22Rv1 (cell line): ENCODE data around the gene AGAP2.

Experiments used
- H3K27ac ChIP-seq: fragments of 450-650 bp; 2 replicates; pipeline ENCODE4 v1.5.1; 2017
- ZFX ChIP-seq: fragments of 450-650 bp; IDR thresholded peaks from 2 replicates; pipeline ENCODE4 v1.6.1; 2017; ENCODE audit warnings: antibody characterized with exemption, borderline replicate concordance
- TF ChIP-seq, protein P1 (sequence below): fragments of 450-650 bp; IDR thresholded peaks from 2 replicates; pipeline ENCODE4 v1.5.1; 2017; ENCODE audit warnings: mild to moderate bottlenecking

The AGAP2 gene

DNA sequence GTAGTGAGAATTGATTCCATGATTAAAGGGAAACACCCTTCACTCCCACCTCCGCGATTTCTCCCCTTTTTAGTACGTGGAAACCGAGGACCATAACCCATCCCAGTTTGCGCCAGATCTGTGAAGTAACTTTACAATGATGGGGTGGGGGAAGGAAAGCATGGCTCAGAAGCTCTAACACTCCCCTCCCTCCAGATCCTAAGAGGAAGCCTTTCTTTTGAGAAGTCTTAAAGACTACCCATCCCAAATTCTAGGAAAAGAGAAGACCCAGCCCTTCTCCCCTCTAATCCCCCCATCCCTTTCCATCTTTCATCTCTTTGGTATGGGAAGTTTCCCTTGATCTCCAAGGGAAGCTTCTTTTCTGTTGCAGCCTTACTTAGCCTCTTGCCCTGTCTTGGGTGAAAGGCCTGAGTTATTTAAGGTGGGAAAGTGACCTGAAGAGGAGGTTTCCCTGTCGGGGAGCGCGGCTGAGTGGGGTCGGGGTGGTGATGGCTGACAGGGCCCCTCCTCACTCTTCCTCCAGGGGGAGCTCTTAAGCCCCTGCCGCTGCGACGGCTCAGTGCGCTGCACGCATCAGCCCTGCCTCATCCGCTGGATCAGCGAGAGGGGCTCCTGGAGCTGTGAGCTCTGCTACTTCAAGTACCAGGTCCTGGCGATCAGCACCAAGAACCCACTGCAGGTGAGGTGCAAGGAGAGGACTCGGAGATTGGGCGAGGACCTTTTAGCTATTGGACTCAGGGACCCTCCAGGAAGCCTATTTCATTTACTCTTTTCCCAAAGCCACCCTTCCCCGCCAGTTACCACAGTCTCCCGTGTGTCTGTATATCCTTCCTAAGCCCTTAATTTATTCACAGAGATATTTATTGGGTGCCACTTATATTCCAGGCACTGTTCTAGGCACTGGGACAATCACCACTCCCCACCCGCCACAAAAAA lies 18.1 kb upstream of the AGAP2 start:
- TF ChIP-seq ZFX = no peak
- TF ChIP-seq, protein P1, sequence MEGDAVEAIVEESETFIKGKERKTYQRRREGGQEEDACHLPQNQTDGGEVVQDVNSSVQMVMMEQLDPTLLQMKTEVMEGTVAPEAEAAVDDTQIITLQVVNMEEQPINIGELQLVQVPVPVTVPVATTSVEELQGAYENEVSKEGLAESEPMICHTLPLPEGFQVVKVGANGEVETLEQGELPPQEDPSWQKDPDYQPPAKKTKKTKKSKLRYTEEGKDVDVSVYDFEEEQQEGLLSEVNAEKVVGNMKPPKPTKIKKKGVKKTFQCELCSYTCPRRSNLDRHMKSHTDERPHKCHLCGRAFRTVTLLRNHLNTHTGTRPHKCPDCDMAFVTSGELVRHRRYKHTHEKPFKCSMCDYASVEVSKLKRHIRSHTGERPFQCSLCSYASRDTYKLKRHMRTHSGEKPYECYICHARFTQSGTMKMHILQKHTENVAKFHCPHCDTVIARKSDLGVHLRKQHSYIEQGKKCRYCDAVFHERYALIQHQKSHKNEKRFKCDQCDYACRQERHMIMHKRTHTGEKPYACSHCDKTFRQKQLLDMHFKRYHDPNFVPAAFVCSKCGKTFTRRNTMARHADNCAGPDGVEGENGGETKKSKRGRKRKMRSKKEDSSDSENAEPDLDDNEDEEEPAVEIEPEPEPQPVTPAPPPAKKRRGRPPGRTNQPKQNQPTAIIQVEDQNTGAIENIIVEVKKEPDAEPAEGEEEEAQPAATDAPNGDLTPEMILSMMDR = peak; percentile 93
- peak overlapping the region; percentile 91 for H3K27ac ChIP-seq

DNA sequence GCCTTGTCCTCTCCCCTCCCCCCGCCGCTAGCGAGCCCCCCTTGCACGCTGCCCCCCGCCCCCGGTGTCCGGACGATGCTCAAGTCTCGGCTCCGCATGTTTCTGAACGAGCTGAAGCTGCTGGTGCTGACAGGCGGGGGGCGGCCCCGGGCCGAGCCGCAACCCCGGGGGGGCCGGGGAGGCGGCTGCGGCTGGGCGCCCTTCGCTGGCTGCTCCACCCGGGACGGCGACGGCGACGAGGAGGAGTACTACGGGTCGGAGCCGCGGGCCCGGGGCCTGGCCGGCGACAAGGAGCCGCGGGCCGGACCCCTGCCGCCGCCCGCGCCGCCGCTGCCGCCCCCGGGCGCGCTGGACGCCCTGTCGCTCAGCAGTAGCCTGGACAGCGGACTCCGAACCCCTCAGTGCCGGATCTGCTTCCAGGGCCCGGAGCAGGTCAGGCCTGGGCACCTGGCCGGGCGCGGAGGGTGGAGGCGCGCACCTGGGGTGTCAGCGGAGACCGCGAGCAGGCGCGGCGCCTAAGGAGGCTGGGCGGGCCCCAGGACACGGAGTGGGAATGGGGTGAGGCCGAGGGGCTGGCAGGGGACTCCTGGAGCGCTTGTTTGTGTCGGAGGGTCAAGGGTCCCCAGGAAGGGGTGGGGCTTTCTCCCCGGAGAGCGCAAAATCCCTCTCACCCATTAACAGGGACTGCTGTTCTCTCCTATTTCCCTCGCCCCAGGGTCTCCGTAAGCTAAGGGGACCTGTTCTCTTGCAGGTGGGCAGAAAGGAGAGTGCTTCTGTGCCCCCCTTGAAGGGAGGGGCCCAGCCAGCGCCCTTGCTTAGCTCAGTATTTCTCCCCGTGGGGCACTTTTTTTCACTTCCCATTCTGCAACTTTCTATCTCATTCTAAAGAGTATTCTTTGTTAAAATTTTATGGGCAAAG lies 17.2 kb upstream of the AGAP2 start:
- peak overlapping the region; percentile 91 for H3K27ac ChIP-seq
- TF ChIP-seq ZFX = no peak
- TF ChIP-seq, protein P1 = no peak

DNA sequence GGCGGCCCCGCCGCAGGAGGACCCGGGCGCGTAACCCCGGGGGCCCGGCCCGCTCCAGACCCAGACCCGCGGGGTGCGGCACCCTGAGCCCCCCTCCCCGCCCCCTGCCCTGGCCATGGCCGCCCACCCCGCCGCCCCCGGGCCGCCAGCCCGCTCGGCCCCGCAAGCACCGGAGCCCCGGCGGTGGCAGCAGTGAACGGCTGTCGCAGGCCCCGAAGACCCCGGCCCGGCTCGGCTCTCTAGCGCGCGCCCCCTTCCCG lies 16.6 kb upstream of the AGAP2 start:
- peak overlapping the region; percentile 91 for H3K27ac ChIP-seq
- TF ChIP-seq ZFX = no peak
- TF ChIP-seq, protein P1 = no peak

DNA sequence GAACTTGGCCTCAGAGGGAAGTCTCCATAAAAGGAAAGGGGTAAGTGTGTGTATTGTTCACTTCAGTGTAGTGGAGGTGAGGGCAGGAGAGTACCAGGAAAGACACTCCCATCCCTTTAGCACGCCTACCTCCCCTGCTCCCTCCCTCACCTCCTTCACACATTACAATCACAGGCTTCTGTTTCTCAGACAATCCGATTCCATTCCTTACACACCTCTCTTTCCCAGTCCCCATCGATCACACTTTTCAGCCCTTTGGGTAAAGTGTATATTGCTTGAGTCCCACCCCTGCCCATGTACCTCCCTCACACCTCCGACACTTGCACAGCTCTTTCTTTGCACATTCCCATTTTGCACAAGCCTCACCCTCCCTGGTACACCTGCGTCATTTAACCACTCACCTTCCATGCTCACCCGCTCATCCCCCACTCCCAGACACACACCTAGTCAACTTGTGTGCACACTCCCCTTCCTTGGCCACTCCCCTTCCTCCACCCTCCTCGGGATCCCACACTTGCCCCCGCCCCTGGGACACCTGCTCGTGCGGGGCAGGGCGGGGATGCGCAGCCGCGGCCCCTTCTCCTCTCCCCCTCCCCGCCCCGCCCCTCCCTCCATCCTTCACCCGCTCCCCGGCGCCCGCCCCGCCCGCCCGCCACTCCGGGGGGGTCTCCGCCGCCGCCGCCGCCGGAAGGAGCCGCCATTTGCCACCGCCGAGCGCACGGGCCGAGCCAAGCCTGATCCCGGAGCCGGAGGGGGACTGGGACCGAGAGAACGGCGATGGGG lies 16.1 kb upstream of the AGAP2 start, which contains the start of gene MARCHF9:
Gene MARCHF9 (plus strand): TSS at position 693 of the 783 bp plus-strand sequence. CDS start 426 bp downstream, outside the sequence.
- TF ChIP-seq ZFX = no peak
- TF ChIP-seq, protein P1 = no peak
- peak within 1 kb of the TSS; percentile 91 for H3K27ac ChIP-seq

DNA sequence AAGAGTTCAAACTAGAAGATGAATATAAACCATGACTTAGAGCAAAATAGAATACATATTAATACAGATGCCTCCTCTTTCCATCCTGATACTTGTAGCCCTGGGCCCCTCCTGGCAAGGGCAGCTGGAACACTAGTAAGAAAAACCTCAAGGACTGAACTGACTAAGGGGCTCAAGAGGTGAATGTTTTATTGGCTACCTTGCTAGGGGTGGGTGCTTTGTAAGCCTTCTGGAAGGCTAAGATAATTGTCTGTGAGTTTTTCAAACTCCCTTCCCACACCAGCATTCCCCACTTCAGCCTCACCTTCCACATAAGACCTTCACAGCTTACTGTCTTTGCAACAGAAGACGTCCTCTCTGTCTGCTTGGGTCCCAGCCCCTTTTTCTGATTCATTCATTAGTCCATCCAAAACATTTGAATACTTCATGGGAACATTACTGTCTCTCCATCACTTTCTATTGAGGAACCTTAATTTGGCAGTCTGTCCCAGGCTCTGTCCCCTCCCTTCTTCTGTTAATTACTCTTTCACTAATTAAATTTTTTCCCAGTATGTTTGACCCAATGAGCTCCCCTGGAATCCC lies 15.3 kb upstream of the AGAP2 start:
- peak overlapping the region; percentile 91 for H3K27ac ChIP-seq
- TF ChIP-seq, protein P1 = no peak
- no peak for TF ChIP-seq ZFX

DNA sequence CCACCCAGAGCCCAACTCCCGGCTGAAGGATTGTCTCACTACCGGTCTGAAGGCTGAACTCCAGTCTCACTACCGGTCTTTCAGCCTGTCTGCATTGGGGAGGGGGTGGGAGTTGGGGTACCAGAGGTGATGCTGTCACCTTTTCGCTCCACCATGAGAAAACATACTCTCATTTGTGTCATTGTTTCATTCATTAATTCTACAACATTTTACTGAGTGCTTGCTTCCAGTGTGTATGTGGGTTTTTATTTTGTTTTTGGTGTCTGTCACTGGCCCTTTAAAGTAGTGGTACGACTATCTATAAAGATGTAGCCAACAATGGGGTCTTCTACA lies 14.1 kb upstream of the AGAP2 start:
- H3K27ac ChIP-seq = peak overlapping the region; percentile 91
- TF ChIP-seq, protein P1 = no peak
- TF ChIP-seq ZFX = no peak
